Body of pancreas (tissue), 4 donors: ENCODE measurements around the gene SPEF2. TPM values are rescaled to one million over a fixed set of nuclear protein-coding genes. Genes with fewer than 3 reads are reported as not detected.

Experiments
- ATAC-seq: fragments of 150-250 bp; one replicate; pipeline ENCODE4 v1.9.1; 2016
- DNase-seq, 4 donors: peaks; one replicate each; pipeline ENCODE4 v3.0.0-alpha.2; 2019
- H3K27ac ChIP-seq, 4 donors: fragments of 200-600 bp; sonication (generic); 1 replicate in 3 of 4; 2 replicates in 1 of 4; pipeline versions ENCODE4 v1.5.1 to v1.6.1; 2016 to 2019; ENCODE audit warnings: mild to moderate bottlenecking in 1 of 4, mixed read lengths in 1 of 4, moderate library complexity in 1 of 4
- H3K27me3 ChIP-seq, 2 donors: fragments of 200-600 bp; sonication (generic); one replicate each; pipeline ENCODE4 v1.6.0; 2016; ENCODE audit warnings: mild to moderate bottlenecking in 1 of 2
- H3K36me3 ChIP-seq, 2 donors: fragments of 200-600 bp; sonication (generic); replicated peaks in 1 of 2; 2 replicates each; pipeline ENCODE4 v1.5.1; 2016; ENCODE audit warnings: low read depth in 2 of 2; ENCODE audit not compliant: insufficient read depth in 1 of 2
- H3K4me1 ChIP-seq: fragments of 200-600 bp; sonication (generic); one replicate; pipeline ENCODE4 v1.6.0; 2016
- H3K4me3 ChIP-seq, 2 donors: fragments of 200-600 bp; sonication (generic); 1 replicate in 1 of 2; 2 replicates in 1 of 2; pipeline ENCODE4 v1.5.1; 2016 to 2019
- H3K9me3 ChIP-seq, 3 donors: fragments of 200-600 bp; sonication (generic); 1 replicate in 2 of 3; 2 replicates in 1 of 3; pipeline ENCODE4 v1.5.1; 2016
- CTCF ChIP-seq, 7 experiments: fragments of 450-650 bp in 4 of 7; fragments of 200-600 bp in 3 of 7; sonication (generic) in 3 of 7; IDR thresholded peaks; one replicate each; pipeline ENCODE4 v1.5.1; 2016 to 2019; ENCODE audit warnings: antibody characterized with exemption in 7 of 7
- POLR2A ChIP-seq, 3 donors: fragments of 450-650 bp; IDR thresholded peaks; one replicate each; pipeline ENCODE4 v1.6.1; 2016; ENCODE audit warnings: antibody characterized with exemption in 3 of 3, mild to moderate bottlenecking in 2 of 3
- WGBS, 2 donors: methylation state at CpG; one replicate each; pipeline ENCODE4 v1.1.5; 2017; 5-methylcytosine and 5-hydroxymethylcytosine counted together
- intact Hi-C: fragments of 100-400 bp; cut with DNase I; formaldehyde crosslinking; loops from one replicate; pipeline ENCODE4 v1.15.1; 2023
- total RNA-seq, 2 donors: library from RNA; depleted of rRNA; stranded (reverse); fragments of >200 nt; gene quantifications; one replicate each; pipeline ENCODE4 v1.1.0, GENCODE V29; 2016

SPEF2 gene
- total RNA-seq, 2 donors from 2014 or later = 6.3 to 11.4 TPM

- H3K4me3 ChIP-seq = no peak overlapping the region
- WGBS, 2 donors = 79 to 82% methylated on average over 1 of the region's 1 CpG
Measured at GRCh38 chr5:35813521-35813920, 195.9 kb downstream of the SPEF2 start.

GRCh38 chr5:35815089-35815936 is 197.7 kb downstream of the SPEF2 start:
- Histone ChIP-seq H3K36me3 (no peaks in the 10 kb centered on the region), H3K4me1 (no peaks in the 10 kb centered on the region), H3K4me3 (no peak overlapping the region), H3K27me3 (no peaks in the 10 kb centered on the region), H3K9me3 (no peaks in the 10 kb centered on the region), H3K27ac (no peak overlapping the region)
- ATAC-seq (no peak), DNase-seq (no peak)
- 77 to 85% methylated on average over 10 of the region's 10 CpGs for WGBS, 2 donors
- no peak for TF ChIP-seq POLR2A (IDR thresholded peaks at IDR 0.05)
- TF ChIP-seq CTCF (IDR thresholded peaks at IDR 0.05) = no peak
- intact Hi-C loops = no loop called here

More at GRCh38 chr5:35813521-35813920, 195.9 kb downstream of the SPEF2 start:
- intact Hi-C loops = no loop called here
- Histone ChIP-seq H3K9me3 (no peaks in the 10 kb centered on the region), H3K27me3 (no peaks in the 10 kb centered on the region), H3K4me1 (no peaks in the 10 kb centered on the region), H3K27ac (no peak overlapping the region), H3K36me3 (no peaks in the 10 kb centered on the region)
- ATAC-seq = no peak
- TF ChIP-seq CTCF (IDR thresholded peaks at IDR 0.05) (no peak), POLR2A (IDR thresholded peaks at IDR 0.05) (no peak)
- DNase-seq = no peak

- no peak for DNase-seq
- no peaks in the 10 kb centered on the region for H3K4me1 ChIP-seq
- no peak for TF ChIP-seq CTCF (IDR thresholded peaks at IDR 0.05)
- no peak for TF ChIP-seq POLR2A (IDR thresholded peaks at IDR 0.05)
- no peak overlapping the region for H3K4me3 ChIP-seq
- WGBS, 2 donors = 14 to 19% methylated on average over 4 of the region's 4 CpGs
- intact Hi-C loops = no loop called here
- H3K36me3 ChIP-seq = no peaks in the 10 kb centered on the region
- no peak for ATAC-seq
- no peaks in the 10 kb centered on the region for H3K9me3 ChIP-seq
- H3K27me3 ChIP-seq = no peaks in the 10 kb centered on the region
- H3K27ac ChIP-seq = no peak overlapping the region
Measured at GRCh38 chr5:35816881-35817521, 199.3 kb downstream of the SPEF2 start.

GRCh38 chr5:35819026-35819425 is 201.4 kb downstream of the SPEF2 start:
- Histone ChIP-seq H3K27ac (no peak overlapping the region), H3K9me3 (no peaks in the 10 kb centered on the region), H3K27me3 (no peaks in the 10 kb centered on the region), H3K4me3 (no peak overlapping the region), H3K36me3 (no peaks in the 10 kb centered on the region), H3K4me1 (no peaks in the 10 kb centered on the region)
- DNase-seq (no peak), ATAC-seq (no peak)
- intact Hi-C loops = no loop called here
- WGBS, 2 donors = 55 to 63% methylated on average over 2 of the region's 2 CpGs
- TF ChIP-seq POLR2A (IDR thresholded peaks at IDR 0.05) = no peak
- no peak for TF ChIP-seq CTCF (IDR thresholded peaks at IDR 0.05)
